ENCODE data around the gene TRIM36.

DNA sequence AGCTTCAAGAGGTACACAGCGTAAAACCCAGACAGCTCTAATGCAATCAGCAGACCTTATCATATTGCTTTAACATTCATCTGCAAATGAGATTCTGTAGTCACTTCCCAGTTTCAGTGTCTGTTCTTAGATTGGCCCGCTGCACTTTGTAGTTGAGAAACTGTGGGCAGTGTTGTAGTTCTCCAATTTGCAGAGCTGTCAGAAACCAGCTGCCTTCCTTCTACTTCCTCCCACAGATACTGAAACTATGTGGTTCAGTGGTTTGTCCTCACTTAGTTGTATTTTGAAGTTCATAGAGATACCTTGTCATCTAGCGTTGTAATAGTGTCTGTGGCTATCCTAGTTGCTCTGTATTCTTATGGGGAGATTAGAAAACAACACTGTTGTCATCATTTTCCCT lies 39.6 kb upstream of the TRIM36 start:
- no peak for TF ChIP-seq CTCF (IDR thresholded peaks at IDR 0.05)
- TF ChIP-seq POLR2AphosphoS5 (IDR thresholded peaks at IDR 0.05; ENCODE audit: low read depth, low read length): no peak
- TF ChIP-seq, protein P1, sequence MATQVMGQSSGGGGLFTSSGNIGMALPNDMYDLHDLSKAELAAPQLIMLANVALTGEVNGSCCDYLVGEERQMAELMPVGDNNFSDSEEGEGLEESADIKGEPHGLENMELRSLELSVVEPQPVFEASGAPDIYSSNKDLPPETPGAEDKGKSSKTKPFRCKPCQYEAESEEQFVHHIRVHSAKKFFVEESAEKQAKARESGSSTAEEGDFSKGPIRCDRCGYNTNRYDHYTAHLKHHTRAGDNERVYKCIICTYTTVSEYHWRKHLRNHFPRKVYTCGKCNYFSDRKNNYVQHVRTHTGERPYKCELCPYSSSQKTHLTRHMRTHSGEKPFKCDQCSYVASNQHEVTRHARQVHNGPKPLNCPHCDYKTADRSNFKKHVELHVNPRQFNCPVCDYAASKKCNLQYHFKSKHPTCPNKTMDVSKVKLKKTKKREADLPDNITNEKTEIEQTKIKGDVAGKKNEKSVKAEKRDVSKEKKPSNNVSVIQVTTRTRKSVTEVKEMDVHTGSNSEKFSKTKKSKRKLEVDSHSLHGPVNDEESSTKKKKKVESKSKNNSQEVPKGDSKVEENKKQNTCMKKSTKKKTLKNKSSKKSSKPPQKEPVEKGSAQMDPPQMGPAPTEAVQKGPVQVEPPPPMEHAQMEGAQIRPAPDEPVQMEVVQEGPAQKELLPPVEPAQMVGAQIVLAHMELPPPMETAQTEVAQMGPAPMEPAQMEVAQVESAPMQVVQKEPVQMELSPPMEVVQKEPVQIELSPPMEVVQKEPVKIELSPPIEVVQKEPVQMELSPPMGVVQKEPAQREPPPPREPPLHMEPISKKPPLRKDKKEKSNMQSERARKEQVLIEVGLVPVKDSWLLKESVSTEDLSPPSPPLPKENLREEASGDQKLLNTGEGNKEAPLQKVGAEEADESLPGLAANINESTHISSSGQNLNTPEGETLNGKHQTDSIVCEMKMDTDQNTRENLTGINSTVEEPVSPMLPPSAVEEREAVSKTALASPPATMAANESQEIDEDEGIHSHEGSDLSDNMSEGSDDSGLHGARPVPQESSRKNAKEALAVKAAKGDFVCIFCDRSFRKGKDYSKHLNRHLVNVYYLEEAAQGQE (IDR thresholded peaks at IDR 0.05; ENCODE audit: low read depth, low read length): no peak
- no peak for TF ChIP-seq TEAD4 (IDR thresholded peaks at IDR 0.05; ENCODE audit: borderline replicate concordance, insufficient read depth)
- no peak for TF ChIP-seq FOXJ3 (CRISPR knock-in tag; IDR thresholded peaks at IDR 0.05)
- no peak for TF ChIP-seq SIN3A (IDR thresholded peaks at IDR 0.05; ENCODE audit: borderline replicate concordance, low read depth, low read length)
- TF ChIP-seq, protein P2, sequence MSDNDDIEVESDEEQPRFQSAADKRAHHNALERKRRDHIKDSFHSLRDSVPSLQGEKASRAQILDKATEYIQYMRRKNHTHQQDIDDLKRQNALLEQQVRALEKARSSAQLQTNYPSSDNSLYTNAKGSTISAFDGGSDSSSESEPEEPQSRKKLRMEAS (IDR thresholded peaks at IDR 0.05; ENCODE audit: low read depth): no peak
